ENCODE results near the gene TMEM53. TPM values are rescaled to one million over a fixed set of nuclear protein-coding genes. Genes with fewer than 3 reads are reported as not detected.

The TMEM53 gene
- total RNA-seq, 1 donor from 2014 or later, result 3.6 TPM

- DNase-seq (ENCODE audit: low spot score), result no peak
These were observed 44.2 kb downstream of the TMEM53 start for GRCh38 chr1:44630116-44630515.

GRCh38 chr1:44628962-44629756 is 45.1 kb downstream of the TMEM53 start:
- no peak for DNase-seq (ENCODE audit: low spot score)

- no peak for DNase-seq (ENCODE audit: low spot score)
These were observed 48.9 kb downstream of the TMEM53 start for GRCh38 chr1:44625348-44625747.

GRCh38 chr1:44624268-44624901 is 49.9 kb downstream of the TMEM53 start:
- no peak for DNase-seq (ENCODE audit: low spot score)

GRCh38 chr1:44621841-44622286 is 52.4 kb downstream of the TMEM53 start:
- DNase-seq (ENCODE audit: low spot score), result no peak

- no peak for DNase-seq (ENCODE audit: low spot score)
These were observed 54.2 kb downstream of the TMEM53 start for GRCh38 chr1:44620072-44620471.

- DNase-seq (ENCODE audit: low spot score), result peak; percentile 23
These were observed 54.9 kb downstream of the TMEM53 start for GRCh38 chr1:44619261-44619900.

- no peak for DNase-seq (ENCODE audit: low spot score)
These were observed 56.6 kb downstream of the TMEM53 start for GRCh38 chr1:44617703-44618029.

- peak; percentile 42 for DNase-seq (ENCODE audit: low spot score)
These were observed 57.1 kb downstream of the TMEM53 start for GRCh38 chr1:44616991-44617702.

- no peak for DNase-seq (ENCODE audit: low spot score)
These were observed 57.8 kb downstream of the TMEM53 start for GRCh38 chr1:44616284-44616990.

GRCh38 chr1:44613941-44614340 is 60.3 kb downstream of the TMEM53 start:
- DNase-seq (ENCODE audit: low spot score), result no peak

GRCh38 chr1:44611866-44612265 is 62.4 kb downstream of the TMEM53 start:
- no peak for DNase-seq (ENCODE audit: low spot score)

GRCh38 chr1:44611419-44611818 is 62.9 kb downstream of the TMEM53 start:
- no peak for DNase-seq (ENCODE audit: low spot score)

GRCh38 chr1:44610527-44611148 is 63.6 kb downstream of the TMEM53 start:
- no peak for DNase-seq (ENCODE audit: low spot score)

GRCh38 chr1:44609768-44610526 is 64.3 kb downstream of the TMEM53 start:
- DNase-seq (ENCODE audit: low spot score), result no peak

GRCh38 chr1:44609412-44609767 is 64.9 kb downstream of the TMEM53 start:
- DNase-seq (ENCODE audit: low spot score), result peak; percentile 42

- DNase-seq (ENCODE audit: low spot score), result no peak
These were observed 66.1 kb downstream of the TMEM53 start for GRCh38 chr1:44608141-44608540.

GRCh38 chr1:44606701-44607281 is 67.5 kb downstream of the TMEM53 start:
- no peak for DNase-seq (ENCODE audit: low spot score)

- no peak for DNase-seq (ENCODE audit: low spot score)
These were observed 68.2 kb downstream of the TMEM53 start for GRCh38 chr1:44605914-44606615.

Measured in umbilical cord (tissue), 2 donors.